Ammon's horn (tissue), 1 donor: ENCODE measurements around the gene ZFP42.
"Not testable (repeated sequence)": the region's sequence is repeated elsewhere in the genome, so short reads cannot be mapped to it uniquely, and the experiment has no call there.

ENCODE experiments used
- DNase-seq: peaks from one replicate; pipeline ENCODE4 v3.0.0-alpha.2; 2016; ENCODE audit warnings: low spot score

ZFP42 gene

DNA sequence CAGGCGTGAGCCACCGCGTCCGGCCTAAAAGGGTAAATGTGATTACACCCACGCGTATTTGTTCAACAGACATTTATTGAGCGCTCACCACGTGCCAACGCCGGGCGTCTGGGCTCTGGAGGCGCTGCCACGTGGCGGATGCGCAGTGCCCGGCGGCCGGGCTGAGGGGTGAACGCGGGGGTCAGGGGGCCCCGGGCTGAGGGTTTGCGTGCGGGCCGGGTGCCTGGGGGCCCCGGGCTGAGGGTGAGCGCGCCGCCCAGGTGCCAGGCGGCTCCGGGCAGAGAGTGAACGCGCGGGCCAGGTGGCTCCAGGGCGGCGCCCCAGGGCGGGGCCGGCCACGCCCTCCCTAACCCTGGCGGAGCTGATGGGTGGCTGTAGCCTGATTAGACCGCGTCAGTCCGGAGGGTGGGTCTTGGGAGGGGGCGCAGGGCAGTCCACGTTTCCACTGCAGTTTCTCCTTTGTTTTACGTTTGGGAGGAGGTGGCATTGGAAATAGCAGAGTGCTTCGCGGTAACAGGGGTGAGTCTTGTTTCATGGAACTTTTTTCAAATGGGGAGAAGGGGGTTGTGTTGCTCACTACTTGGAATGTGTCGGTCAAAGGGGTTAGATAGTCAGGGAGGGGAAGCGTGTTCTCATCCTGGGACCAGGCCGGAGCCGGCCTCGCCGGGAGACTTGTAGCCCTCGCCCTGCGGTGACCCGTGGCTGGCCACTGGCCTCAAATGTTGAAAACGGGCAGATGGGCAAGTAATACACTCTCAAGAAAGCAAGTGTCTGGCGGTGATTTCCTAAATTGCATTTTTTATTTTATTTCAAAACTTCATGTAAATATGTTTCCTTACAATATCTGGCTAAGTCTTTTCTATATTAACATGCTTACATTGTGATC is at the start of gene ZFP42:
TSS of gene ZFP42 (plus strand) at position 450 of the 886 bp plus-strand sequence. CDS start 7,037 bp downstream, outside the sequence.
- no peak for DNase-seq

DNA sequence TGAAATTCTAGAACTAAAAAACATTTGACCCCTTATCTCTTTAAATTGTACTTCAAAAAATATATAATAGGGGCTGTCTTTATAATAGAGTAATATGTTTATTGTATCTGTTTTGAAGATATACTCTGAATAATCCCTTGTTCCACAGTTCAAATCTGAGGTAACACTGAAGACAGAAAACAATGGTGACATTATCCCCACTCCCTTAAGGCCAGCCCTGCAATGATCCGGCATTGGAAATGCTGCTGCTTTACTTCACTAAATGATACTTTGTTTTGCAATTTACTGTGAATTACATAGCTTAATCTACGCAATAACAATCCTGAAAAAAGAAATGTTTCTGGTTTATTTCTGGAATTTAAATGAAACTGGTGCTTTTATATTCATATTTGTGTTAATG is 34.4 kb upstream of the ZFP42 start:
- DNase-seq = no peak

DNA sequence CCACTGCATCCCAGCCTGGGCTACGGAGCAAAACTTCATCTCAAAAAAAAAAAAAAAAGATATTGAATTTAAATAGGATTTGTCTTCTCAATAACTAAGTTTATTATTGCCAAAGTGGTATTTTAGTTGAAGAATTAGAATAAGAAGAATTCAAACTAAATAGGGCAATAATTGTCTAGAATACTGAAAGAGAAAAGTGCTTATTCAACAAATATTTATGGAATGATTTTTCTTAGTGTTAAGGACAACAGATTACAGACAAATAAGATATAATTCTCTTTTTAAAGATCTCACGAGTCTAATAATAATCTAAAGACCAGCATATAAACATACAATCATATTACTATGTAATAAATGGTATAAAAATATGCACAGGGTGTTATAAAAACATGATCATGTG is 33.6 kb upstream of the ZFP42 start:
- no peak for DNase-seq

DNA sequence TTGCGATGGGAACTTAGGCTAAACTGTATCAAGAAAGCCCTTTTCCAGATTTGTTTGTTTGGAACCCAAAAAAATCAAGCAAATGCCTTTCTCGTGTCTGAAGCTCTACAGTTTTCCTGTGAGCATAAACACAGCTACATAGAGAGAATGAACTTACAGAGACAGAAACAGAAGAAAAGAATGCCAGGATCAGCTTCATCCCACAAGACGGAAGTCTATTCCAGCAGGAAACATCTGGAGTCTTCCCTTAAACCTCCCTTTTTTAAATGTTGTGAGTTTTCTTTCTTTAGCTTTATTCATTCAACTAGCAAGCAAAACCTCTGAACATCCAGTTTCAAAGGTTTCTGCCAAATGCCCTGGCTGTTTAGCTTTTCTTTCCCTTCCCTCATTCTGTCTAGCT is 32.6 kb upstream of the ZFP42 start:
- DNase-seq = no peak

DNA sequence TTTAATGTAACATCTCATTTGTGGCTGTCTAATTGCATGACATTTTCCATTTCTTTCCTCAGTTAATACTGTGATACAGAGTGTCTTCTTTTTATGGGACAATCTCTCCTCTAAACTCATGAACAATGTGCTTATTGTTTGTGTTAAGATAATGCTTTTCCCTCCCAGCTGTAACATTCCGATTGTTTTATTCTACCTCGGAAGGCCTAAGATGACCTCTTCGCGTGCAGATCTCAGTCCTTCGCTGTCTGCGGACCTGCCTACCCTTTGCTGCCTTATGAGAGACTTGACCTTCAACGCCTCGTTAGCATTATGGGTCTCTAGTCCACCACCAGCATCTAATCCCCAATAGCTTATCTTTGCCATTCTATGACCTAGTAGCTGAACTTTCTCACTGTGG is 29.8 kb upstream of the ZFP42 start:
- DNase-seq = peak; percentile 33

DNA sequence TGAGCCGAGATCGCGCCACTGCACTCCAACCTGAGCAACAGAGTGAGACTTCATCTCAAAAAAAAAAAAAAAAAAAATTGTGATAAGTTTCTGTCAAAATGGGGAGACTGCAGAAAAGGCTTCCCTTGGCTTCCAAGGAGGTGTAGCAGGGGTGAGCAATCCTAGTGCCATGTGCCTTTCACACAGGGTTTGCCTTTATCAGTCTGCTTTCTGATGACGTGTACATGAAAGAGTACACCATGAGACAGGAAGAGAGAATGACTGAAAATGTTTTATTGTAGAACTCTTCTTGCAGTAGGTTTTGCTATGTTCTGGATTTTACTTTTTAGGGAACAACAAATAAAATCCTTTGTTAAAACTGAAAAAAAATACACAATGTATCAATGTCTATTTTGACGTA is 23.4 kb upstream of the ZFP42 start:
- DNase-seq = no peak

DNA sequence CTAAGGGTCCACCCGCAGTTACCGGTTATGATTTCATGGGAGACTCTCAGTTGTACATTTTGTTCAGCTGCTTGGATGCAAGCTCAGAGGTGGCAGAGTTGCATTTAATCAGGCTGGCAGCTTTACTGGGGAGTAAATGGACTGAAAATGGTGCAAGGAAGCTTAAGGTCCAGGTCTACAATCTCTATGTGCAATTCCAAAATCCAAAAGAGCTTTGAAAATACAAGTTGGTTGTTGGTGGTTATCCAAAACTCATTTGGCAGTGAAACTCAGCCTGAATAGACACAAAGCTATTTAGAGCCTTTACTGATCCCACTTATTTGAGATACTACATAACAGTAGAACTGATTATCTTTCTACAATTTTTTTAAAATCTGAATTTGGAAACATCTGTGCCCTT is 11.8 kb upstream of the ZFP42 start:
- DNase-seq = no peak

DNA sequence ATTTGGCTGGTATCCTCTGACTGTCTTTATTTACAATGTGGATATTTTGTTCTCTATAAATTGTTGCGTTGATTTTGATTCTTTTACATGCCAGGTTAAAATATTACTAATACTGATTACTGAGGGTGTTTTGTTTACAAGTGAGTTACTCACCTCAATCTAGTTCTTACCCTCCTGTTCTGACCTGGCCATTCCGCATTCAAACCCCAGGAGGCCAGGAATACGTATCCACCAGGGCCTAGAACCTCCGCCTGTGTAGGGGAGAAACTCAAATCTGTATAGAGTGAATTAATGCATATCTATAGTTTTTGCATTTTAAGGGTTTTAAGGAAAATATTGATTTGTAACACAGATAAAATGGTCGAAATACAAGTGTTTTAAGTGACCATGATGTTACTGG is 2.6 kb upstream of the ZFP42 start:
- DNase-seq = no peak

DNA sequence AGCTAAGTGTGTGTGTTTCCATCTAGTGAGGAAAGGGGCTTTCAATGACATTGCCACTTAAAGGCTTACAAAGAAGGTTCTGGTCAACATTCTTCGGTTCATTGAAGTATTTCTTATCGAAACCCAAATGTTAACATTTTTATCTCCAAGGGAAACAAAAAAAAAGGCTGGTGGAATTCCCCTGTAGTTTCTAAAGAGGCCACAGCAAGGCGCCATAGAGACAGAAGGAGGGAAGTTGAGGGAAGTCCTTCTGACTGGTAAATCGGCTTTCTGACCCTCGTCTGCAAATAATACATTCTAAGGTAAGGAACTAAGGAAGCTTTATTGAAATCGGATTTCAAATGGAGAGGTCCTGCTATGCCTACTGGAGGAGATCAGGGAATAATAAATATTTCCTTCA is 1.7 kb upstream of the ZFP42 start:
- no peak for DNase-seq

DNA sequence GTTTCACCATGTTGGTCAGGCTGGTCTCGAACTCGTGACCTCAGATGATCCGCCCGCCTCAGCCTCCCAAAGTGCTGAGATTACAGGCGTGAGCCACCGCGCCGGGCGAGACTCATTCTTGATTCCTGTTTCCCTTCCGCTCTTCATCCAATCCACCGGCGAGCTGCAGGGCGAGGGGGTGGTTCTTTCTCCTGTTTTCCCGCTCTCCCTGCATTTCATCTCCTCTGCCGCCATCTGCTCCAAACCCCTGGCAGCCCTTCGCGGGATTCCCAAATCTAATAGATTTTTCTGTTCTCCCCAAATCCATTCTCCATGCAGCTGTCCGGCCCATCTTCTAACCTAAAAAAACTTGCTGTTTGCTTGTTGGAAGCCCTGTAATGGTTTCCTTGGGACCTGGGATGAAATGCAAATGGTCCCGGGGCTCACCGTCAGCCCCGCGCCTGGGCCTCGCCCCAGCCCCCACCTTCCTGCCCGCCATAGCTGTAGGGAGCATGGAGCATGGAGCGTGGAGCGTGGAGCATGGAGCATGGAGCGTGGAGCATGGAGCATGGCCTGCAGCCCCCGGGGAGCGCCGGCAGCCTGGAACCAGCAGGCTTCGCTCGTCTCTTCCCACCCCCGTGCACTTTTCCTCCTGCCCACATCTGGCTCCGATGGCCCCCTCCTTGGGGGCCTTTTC is 1.1 kb downstream of the ZFP42 start:
- no peak for DNase-seq

DNA sequence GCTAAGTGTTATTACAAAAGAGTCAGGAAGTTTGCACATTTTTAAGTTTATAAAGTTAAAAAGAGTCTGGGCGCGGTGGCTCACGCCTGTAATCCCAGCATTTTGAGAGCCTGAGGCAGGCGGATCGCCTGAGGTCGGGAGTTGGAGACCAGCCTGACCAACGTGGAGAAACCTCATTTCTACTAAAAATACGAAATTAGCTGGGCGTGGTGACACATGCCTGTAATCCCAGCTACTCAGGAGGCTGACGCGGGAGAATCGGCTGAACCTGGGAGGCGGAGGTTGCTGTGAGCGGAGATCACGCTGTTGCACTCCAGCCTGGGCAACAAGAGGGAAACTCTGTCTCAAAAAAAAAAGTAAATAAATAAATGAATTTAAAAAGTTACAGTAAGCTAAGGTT is 2.4 kb downstream of the ZFP42 start:
- DNase-seq = not testable (repeated sequence)

DNA sequence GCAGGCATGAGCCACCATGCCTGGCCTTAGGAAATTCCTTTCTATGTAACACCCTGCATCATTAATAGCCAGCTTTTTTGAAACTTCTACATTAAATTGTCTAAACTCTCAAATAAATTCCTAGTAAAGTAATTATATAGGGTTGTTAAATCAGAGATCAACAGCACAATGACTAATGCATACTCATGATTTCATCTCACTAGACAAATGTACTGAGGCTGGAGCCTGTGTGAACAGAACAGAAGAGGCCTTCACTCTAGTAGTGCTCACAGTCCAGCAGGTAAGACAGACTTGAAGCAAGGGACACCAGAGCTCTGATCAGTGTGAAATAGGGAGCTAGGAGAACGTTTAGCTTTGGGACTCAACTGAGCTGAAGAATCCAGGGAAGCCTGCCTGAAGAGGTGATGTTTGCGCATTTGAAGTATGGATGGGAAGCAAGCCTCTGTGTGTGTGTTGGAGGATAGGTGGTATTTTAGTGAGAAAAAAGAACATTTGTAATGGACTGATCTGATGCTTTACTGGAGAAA is 3.9 kb downstream of the ZFP42 start:
- no peak for DNase-seq

DNA sequence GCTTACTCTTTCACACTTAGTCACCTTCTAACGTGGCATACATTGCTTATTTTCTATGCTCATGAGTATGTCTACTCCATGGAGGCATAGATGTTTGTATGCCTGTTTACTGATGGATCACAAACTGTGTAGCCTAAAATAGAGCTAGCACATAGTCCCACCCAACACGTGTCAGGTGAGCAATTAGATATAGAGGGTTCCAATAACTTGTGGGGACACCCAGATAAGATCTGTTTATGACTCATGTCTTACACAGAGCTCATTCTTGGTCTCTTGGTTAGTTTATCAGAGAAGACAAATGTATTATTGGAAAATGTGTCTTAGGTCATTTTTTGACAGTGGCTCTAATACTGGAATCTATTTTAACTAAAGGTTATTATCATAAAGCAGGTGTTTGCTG is 6.8 kb downstream of the ZFP42 start:
- no peak for DNase-seq

DNA sequence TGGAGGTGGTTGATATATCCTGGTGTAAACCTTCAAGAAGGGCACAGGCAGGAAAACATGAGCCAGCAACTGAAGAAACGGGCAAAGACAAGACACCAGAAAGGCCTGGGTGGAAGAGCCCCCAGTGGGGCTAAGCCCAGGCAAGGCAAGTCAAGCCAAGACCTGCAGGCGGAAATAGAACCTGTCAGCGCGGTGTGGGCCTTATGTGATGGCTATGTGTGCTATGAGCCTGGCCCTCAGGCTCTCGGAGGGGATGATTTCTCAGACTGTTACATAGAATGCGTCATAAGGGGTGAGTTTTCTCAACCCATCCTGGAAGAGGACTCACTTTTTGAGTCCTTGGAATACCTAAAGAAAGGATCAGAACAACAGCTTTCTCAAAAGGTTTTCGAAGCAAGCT is 7.2 kb downstream of the ZFP42 start:
- DNase-seq = no peak

DNA sequence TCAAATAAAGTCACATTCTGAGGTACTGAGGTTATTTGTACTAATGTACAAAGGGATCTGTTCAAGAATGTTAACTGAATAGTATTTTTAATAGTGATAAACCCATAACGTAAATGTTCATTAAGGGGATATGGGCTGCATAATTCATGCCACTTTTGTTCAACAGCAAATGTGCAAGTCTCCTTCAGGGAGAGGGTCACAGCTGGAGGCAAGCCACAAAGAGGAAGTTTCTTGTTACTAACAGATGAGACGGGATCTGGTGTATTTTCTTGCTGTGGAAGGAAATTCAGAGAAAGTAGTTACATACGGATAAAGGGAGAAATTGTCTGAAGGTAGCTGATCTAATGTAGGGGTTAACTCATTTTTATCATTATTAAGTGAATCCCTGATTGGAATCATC is 10.0 kb downstream of the ZFP42 start:
- no peak for DNase-seq

DNA sequence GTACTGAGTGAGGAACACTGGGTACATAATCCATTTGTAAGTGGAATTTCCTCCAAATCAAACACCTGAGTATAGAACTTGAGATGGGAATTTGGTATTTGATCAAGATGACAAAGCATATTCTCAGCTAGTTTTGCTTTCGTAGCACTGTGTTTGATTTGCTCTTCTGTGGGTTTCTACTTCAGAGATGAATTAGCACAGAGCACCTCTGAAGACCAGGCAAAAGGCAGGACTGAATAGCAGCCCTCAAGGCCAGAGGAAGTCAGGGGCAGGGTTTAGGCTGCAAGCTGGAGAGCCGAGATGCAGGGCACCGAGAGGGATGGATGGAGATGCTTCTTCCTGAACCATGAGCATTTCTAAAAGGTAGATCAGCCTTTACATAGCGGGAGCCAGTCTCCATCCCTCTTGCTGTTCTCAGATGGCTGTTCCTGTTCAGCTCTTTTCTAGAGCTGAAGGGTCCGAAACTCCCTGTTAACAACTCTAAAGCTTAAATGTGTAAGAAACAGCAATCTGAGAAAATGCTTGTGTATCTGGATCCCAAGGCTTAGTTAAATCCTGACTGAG is 10.8 kb downstream of the ZFP42 start:
- DNase-seq = no peak

DNA sequence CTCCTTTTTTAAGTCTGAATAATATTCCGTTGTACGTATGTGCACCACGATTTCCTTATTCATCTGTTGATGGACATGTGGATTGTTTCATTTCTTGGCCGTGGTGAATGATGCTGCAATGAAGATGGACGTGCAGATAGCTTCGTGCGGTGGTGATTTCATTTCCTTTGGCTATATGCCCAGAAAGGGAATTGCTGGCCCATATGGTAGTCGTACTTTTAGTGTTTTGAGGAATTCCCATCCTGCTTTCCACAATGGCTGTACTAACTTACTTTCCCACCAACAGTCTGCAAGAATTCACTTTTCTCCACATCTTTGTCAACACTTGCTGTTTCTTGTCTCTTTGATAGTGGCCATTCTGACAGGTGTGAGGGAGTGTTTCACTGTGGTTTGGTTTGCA is 12.8 kb downstream of the ZFP42 start:
- no peak for DNase-seq

DNA sequence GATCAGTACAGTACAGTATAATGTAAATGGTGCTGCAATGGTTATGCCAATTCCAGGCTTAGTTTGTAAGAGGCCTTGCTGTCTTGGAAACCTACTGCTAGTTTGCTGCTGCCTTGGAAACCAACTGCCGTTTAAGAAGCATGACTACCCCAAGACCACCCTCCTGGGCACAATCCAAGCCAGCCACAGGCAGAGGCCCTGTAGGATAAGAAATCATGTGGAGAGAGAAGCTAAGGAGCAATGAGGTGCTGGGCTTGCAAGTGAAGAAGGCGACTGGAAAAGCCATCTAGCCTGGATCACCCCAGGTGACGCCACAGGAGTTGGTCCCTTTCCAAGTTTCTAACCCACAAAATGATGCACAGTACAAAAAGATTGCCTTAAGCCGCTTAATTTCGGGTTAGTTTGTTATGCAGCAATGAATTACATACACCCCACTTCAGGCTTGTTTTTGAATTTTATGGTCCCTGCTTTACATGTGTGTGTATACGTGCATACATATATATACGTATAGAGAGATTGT is 16.9 kb downstream of the ZFP42 start:
- DNase-seq = no peak

DNA sequence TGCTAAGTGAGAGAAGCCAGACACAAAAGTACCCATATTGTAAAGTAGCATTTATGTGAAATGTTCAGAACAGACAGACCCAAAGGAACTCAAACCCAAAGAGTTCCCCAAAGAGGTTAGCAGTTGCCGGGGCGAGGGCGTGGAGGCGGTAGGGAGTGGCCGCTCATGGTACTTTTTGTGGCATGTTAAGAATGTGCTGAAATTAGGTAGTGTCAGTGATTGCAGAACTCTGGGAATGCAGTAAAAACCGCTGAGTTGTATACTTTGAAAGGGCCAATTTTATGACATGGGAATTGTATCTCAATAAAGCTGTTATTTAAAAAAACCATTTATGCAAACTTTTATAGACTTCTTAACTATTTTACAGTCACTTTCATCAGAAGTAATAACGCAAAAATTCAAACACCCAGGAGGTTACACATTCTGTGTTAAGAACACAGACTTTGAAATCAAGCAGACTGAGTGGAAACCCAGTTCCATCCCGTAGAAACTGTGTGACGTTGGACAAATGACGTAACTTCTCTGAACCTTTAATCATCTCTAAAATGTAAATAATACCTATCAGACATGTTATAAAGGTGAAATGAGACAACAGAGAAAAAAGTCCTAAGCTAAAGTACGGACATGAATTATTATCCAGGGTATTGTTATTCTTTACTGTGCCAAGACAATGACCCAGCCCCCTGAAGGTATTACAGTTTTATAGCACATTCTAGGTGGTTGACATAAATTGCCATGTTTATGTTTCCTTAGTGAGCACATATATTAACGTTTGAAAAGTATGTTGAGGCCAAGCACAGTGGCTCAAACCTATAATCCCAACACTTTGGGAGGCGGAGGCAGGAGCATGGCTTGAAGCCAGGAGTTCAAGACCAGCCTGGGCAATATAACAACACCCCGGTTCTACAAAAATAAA is 19.7 kb downstream of the ZFP42 start:
- DNase-seq = no peak

DNA sequence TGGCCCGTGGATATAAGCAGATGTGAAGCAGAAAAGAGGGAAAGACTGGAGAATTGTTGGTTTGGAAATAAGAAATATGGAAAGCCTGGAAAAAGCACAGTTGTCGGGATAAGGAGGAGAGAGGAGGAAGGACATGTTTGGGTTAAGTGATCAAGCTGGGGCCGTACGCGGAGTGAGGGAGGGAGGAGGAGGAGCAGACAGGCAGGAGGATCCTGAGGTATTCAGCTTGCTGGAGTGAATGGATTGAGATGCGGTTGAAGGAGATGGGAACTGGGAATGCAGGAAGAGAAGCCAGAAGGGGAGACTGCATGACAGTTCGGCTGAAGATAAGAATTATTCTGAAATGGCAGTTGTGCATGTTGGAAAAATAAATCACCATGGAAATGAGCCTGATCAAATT is 21.2 kb downstream of the ZFP42 start:
- no peak for DNase-seq

DNA sequence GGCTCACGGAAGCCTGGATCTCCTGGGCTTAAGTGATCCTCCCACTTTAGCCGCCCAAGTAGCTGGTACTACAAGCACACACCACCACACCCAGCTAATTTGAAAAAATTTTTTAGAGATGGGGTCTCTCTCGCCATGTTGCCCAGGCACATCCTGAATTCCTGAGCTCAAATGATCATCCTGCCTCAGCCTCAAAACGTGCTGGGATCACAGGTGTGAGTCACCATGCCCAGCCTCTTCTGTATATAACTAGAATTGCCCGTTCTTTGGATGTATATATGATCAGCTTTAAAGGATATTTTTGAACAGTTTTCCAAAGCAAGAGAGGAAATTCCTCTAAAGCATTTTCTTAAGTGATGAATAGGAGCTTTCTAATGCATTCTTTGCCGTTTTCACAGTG is 22.7 kb downstream of the ZFP42 start:
- DNase-seq = no peak
